ENCODE data around the gene RAP2A.

DNA sequence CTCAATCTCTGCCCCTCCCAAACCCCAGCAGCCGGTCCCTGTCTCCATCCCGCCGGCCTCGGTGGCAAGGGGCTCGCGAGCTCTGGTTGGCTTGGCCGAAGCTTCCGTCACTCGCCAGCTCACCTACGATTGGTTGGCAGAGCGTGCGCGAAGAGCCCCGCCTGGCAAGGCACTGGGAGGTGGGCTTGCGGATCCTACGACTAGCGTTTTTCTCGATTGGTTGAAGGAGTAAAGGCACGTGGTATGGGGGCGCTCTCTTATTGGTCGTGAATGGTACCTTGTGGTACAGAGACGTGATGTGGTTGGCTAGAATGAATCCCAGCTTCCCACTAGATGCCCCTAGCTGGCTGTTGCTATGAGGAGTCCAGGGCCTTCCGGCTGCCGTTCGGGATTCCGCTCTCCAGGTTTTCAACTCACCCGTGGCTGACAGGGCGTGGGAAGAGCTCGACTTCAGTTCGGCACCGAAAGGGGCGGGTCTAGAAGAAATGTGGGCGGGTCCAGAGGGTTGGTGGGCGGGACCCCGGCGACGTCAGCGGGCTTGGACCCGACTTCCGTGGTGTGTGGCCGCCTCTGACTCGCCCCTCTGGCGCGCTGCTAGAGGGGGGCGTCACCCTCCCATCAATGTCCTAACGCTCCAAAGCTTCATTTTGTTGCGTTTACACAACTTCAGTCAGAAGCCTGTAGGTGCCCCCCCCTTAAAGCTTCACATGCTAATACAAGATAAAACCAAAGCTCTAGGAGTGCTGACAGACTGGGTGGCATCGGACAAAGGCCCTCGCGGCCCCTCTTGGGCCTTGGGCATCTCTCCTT lies 847 bp upstream of the RAP2A start:
- TF ChIP-seq, protein P1, sequence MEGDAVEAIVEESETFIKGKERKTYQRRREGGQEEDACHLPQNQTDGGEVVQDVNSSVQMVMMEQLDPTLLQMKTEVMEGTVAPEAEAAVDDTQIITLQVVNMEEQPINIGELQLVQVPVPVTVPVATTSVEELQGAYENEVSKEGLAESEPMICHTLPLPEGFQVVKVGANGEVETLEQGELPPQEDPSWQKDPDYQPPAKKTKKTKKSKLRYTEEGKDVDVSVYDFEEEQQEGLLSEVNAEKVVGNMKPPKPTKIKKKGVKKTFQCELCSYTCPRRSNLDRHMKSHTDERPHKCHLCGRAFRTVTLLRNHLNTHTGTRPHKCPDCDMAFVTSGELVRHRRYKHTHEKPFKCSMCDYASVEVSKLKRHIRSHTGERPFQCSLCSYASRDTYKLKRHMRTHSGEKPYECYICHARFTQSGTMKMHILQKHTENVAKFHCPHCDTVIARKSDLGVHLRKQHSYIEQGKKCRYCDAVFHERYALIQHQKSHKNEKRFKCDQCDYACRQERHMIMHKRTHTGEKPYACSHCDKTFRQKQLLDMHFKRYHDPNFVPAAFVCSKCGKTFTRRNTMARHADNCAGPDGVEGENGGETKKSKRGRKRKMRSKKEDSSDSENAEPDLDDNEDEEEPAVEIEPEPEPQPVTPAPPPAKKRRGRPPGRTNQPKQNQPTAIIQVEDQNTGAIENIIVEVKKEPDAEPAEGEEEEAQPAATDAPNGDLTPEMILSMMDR (IDR thresholded peaks at IDR 0.05) = no peak
- peak in 1 of 2 donors; percentile 30 for TF ChIP-seq POLR2A (IDR thresholded peaks at IDR 0.05)
